Prostate gland (tissue), 2 donors: ENCODE results near the gene PPARA.

ENCODE experiments used
- CTCF ChIP-seq, 4 experiments: fragments of 200-600 bp in 2 of 4; fragments of 450-650 bp in 2 of 4; sonication (generic) in 2 of 4; IDR thresholded peaks; 1 replicate in 3 of 4; 2 replicates in 1 of 4; pipeline ENCODE4 v1.5.1; 2016 to 2019; ENCODE audit warnings: antibody characterized with exemption in 4 of 4, mild to moderate bottlenecking in 2 of 4, moderate library complexity in 2 of 4
- POLR2AphosphoS5 ChIP-seq: sonication (generic); formaldehyde crosslinking; IDR thresholded peaks from one replicate; pipeline ENCODE4 v1.6.1; 2017; ENCODE audit warnings: antibody characterized with exemption

- TF ChIP-seq CTCF (IDR thresholded peaks at IDR 0.05) (no peak), POLR2AphosphoS5 (no peak)
Measured at GRCh38 chr22:46124383-46125144, 25.8 kb upstream of the PPARA start.
